H9 (cell line): ENCODE measurements around the gene ARL5A. TPM values are rescaled to one million over a fixed set of nuclear protein-coding genes. Genes with fewer than 3 reads are reported as not detected.

Experiments used
- DNase-seq: peaks from one replicate; pipeline ENCODE4 v3.0.0-alpha.2; 2017
- H2AFZ ChIP-seq: one replicate; pipeline ENCODE4 v1.6.1; 2013; ENCODE audit warnings: mild to moderate bottlenecking, low read length, control low read depth, moderate library complexity
- H2AK5ac ChIP-seq: 2 replicates; pipeline ENCODE4 v1.6.1; 2013; ENCODE audit warnings: low read length, control low read depth, mixed read lengths; ENCODE audit not compliant: insufficient read length
- H2BK120ac ChIP-seq: one replicate; pipeline ENCODE4 v1.6.1; 2013; ENCODE audit warnings: low read depth, mild to moderate bottlenecking, low read length, control low read depth, inconsistent platforms; ENCODE audit not compliant: poor library complexity, severe bottlenecking
- H2BK12ac ChIP-seq: 2 replicates; pipeline ENCODE4 v1.6.1; 2013; ENCODE audit warnings: low read length, control low read depth, mixed read lengths, low read depth; ENCODE audit not compliant: insufficient read length
- H2BK15ac ChIP-seq: 2 replicates; pipeline ENCODE4 v1.6.1; 2013; ENCODE audit warnings: low read depth, low read length, control low read depth
- H2BK20ac ChIP-seq: one replicate; pipeline ENCODE4 v1.6.1; 2013; ENCODE audit warnings: low read depth, mild to moderate bottlenecking, low read length, control low read depth, inconsistent platforms; ENCODE audit not compliant: poor library complexity, severe bottlenecking
- H2BK5ac ChIP-seq: 2 replicates; pipeline ENCODE4 v1.6.1; 2013; ENCODE audit warnings: low read length, control low read depth, mixed read lengths; ENCODE audit not compliant: insufficient read length
- H3K14ac ChIP-seq: 2 replicates; pipeline ENCODE4 v1.6.1; 2013; ENCODE audit warnings: low read length, control low read depth; ENCODE audit not compliant: insufficient read depth
- H3K18ac ChIP-seq: 2 replicates; pipeline ENCODE4 v1.6.1; 2013; ENCODE audit warnings: low read depth, mild to moderate bottlenecking, mixed read lengths, low read length, control low read depth; ENCODE audit not compliant: insufficient read length
- H3K23ac ChIP-seq: 2 replicates; pipeline ENCODE4 v1.6.1; 2013; ENCODE audit warnings: low read length, control low read depth, mixed read lengths, low read depth; ENCODE audit not compliant: insufficient read length
- H3K23me2 ChIP-seq: 2 replicates; pipeline ENCODE4 v1.6.1; 2013; ENCODE audit warnings: low read depth, mild to moderate bottlenecking, mixed read lengths, low read length, control low read depth; ENCODE audit not compliant: insufficient read length, poor library complexity, severe bottlenecking
- H3K27ac ChIP-seq: 2 replicates; pipeline ENCODE4 v1.5.1; 2013; ENCODE audit warnings: low read length, control low read depth, mixed read lengths, low read depth; ENCODE audit not compliant: insufficient read length
- H3K27me3 ChIP-seq: 2 replicates; pipeline ENCODE4 v1.6.1; 2013; ENCODE audit warnings: low read length, control low read depth, inconsistent platforms; ENCODE audit not compliant: insufficient read depth
- H3K4ac ChIP-seq: 2 replicates; pipeline ENCODE4 v1.6.1; 2013; ENCODE audit warnings: low read depth, mild to moderate bottlenecking, control low read depth, inconsistent platforms, low read length, moderate library complexity
- H3K4me1 ChIP-seq: 2 replicates; pipeline ENCODE4 v1.6.1; 2013; ENCODE audit warnings: low read length, control low read depth, inconsistent platforms; ENCODE audit not compliant: insufficient read depth
- H3K4me2 ChIP-seq: 2 replicates; pipeline ENCODE4 v1.6.1; 2013; ENCODE audit warnings: low read length, control low read depth, mixed read lengths; ENCODE audit not compliant: insufficient read length, insufficient read depth
- H3K56ac ChIP-seq: 2 replicates; pipeline ENCODE4 v1.6.1; 2013; ENCODE audit warnings: low read depth, mild to moderate bottlenecking, mixed read lengths, low read length, control low read depth; ENCODE audit not compliant: insufficient read length
- H3K79me1 ChIP-seq: 2 replicates; pipeline ENCODE4 v1.6.1; 2013; ENCODE audit warnings: low read depth, mild to moderate bottlenecking, moderate library complexity, low read length, control low read depth, inconsistent platforms; ENCODE audit not compliant: insufficient read depth, poor library complexity, severe bottlenecking
- H3K79me2 ChIP-seq: 2 replicates; pipeline ENCODE4 v1.6.1; 2013; ENCODE audit warnings: low read length, control low read depth, inconsistent platforms; ENCODE audit not compliant: insufficient read depth
- H3K9ac ChIP-seq: 2 replicates; pipeline ENCODE4 v1.6.1; 2013; ENCODE audit warnings: low read length, control low read depth, mixed read lengths; ENCODE audit not compliant: insufficient read length; ENCODE audit errors: extremely low read depth
- H3K9me3 ChIP-seq: one replicate; pipeline ENCODE4 v1.6.1; 2013; ENCODE audit warnings: low read depth, low read length, inconsistent platforms; ENCODE audit not compliant: control insufficient read depth
- H3T11ph ChIP-seq: one replicate; pipeline ENCODE4 v1.6.1; 2013; ENCODE audit warnings: mild to moderate bottlenecking, low read length, control low read depth, inconsistent platforms
- H4K20me1 ChIP-seq: one replicate; pipeline ENCODE4 v1.6.1; 2013; ENCODE audit not compliant: control insufficient read depth, insufficient read length, insufficient read depth
- H4K5ac ChIP-seq: 2 replicates; pipeline ENCODE4 v1.6.1; 2013; ENCODE audit warnings: low read depth, mild to moderate bottlenecking, mixed read lengths, low read length, control low read depth; ENCODE audit not compliant: insufficient read length
- H4K8ac ChIP-seq: replicated peaks from 2 replicates; pipeline ENCODE4 v1.6.1; 2013; ENCODE audit warnings: low read length, control low read depth, mixed read lengths, low read depth; ENCODE audit not compliant: insufficient read length
- H4K91ac ChIP-seq: 2 replicates; pipeline ENCODE4 v1.6.1; 2013; ENCODE audit warnings: low read depth, mild to moderate bottlenecking, moderate library complexity, mixed read lengths, low read length, control low read depth; ENCODE audit not compliant: insufficient read length
- H3K27ac Mint-ChIP-seq, 3 experiments: 2 replicates in 2 of 3; 3 replicates in 1 of 3; pipeline ENCODE4 v1.8.0; 2020 to 2021; ENCODE audit warnings: mixed read lengths in 3 of 3, mild to moderate bottlenecking in 1 of 3, moderate library complexity in 1 of 3
- H3K27me3 Mint-ChIP-seq: 2 replicates; pipeline ENCODE4 v1.8.0; 2021; ENCODE audit warnings: low read depth, mild to moderate bottlenecking, moderate library complexity, mixed read lengths
- H3K36me3 Mint-ChIP-seq, 3 experiments: 2 replicates in 2 of 3; 3 replicates in 1 of 3; pipeline ENCODE4 v1.8.0; 2020 to 2021; ENCODE audit warnings: low read depth in 3 of 3, mixed read lengths in 3 of 3; ENCODE audit not compliant: insufficient read depth in 1 of 3
- H3K4me1 Mint-ChIP-seq, 2 experiments: 2 replicates each; pipeline ENCODE4 v1.8.0; 2020; ENCODE audit warnings: mixed read lengths in 2 of 2
- H3K4me3 Mint-ChIP-seq, 2 experiments: 2 replicates in 1 of 2; 3 replicates in 1 of 2; pipeline ENCODE4 v1.8.0; 2020 to 2021; ENCODE audit warnings: mild to moderate bottlenecking in 2 of 2, mixed read lengths in 2 of 2, moderate library complexity in 1 of 2
- H3K9me3 Mint-ChIP-seq, 2 experiments: 2 replicates in 1 of 2; 3 replicates in 1 of 2; pipeline ENCODE4 v1.8.0; 2020; ENCODE audit warnings: mild to moderate bottlenecking in 2 of 2, mixed read lengths in 2 of 2, moderate library complexity in 1 of 2
- WGBS: extraction: QIAGEN DNeasy Blood & Tissue Kit; methylation state at CpG from one replicate; pipeline ENCODE4 v1.1.7; 2013; ENCODE audit warnings: missing lambda C conversion rate, low lambda C conversion rate, mixed read lengths; ENCODE audit not compliant: insufficient read length; ENCODE audit errors: extremely low coverage; 5-methylcytosine and 5-hydroxymethylcytosine counted together
- total RNA-seq: library from RNA; stranded (reverse); gene quantifications from 2 replicates; pipeline ENCODE4 v1.2.1, GENCODE V29; 2021
- TF ChIP-seq, protein P1 (sequence below): fragments of 200-600 bp; sonication (generic); conservative IDR thresholded peaks from 3 replicates; pipeline ENCODE4 v1.8.0; 2021; ENCODE audit warnings: antibody characterized with exemption, mild to moderate bottlenecking

Gene ARL5A
- total RNA-seq, 1 experiment from 2014 or later, result 66.7 TPM

DNA sequence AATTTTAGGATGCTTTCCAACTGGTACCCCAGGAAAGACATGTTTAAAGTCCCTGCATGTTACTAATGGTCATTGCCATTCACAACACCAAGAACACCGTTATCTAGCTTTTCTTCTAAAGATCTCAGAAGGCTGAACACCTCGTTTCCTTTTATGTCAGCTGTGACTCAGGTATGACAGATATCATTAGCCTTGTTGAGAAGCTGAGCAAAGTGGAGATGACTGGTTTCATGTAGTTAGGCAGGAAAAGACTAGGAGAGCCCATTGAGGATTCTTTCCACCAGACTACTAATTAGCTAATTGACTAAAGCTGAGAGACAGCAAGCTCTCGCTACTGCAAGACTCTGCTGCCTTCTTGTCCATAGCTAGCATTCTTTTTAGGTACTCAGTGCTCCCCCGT is 32.0 kb upstream of the ARL5A start:
- Histone ChIP-seq H3K4ac (no peak overlapping the region), H4K20me1 (no peaks in the 10 kb centered on the region), H3K56ac (no peak overlapping the region), H3K79me1 (no peaks in the 10 kb centered on the region), H3T11ph (no peak overlapping the region), H3K14ac (no peak overlapping the region), H3K9me3 (no peaks in the 10 kb centered on the region), H3K18ac (no peak overlapping the region), H3K79me2 (no peaks in the 10 kb centered on the region), H3K23ac (no peak overlapping the region), H2BK5ac (no peak overlapping the region), H2AFZ (no peak overlapping the region), H2BK120ac (no peak overlapping the region), H3K4me1 (no peaks in the 10 kb centered on the region), H3K4me2 (no peak overlapping the region), H2BK12ac (no peak overlapping the region), H3K27me3 (no peaks in the 10 kb centered on the region), H3K9ac (no peak overlapping the region), H4K8ac (no peak overlapping the region), H3K23me2 (no peaks in the 10 kb centered on the region), H4K91ac (no peak overlapping the region), H2AK5ac (no peak overlapping the region), H2BK20ac (no peak overlapping the region), H2BK15ac (no peak overlapping the region), H4K5ac (no peak overlapping the region), H3K27ac (no peak overlapping the region)
- Mint-ChIP-seq H3K9me3 (no peaks in the 10 kb centered on the region), H3K27ac (no peak overlapping the region), H3K4me1 (peaks cover 0 to 4% of the 10 kb centered on the region in 2 experiments; a peak in 2 of 4 replicates), H3K27me3 (no peaks in the 10 kb centered on the region), H3K36me3 (no peaks in the 10 kb centered on the region), H3K4me3 (no peak overlapping the region)
- TF ChIP-seq, protein P1, sequence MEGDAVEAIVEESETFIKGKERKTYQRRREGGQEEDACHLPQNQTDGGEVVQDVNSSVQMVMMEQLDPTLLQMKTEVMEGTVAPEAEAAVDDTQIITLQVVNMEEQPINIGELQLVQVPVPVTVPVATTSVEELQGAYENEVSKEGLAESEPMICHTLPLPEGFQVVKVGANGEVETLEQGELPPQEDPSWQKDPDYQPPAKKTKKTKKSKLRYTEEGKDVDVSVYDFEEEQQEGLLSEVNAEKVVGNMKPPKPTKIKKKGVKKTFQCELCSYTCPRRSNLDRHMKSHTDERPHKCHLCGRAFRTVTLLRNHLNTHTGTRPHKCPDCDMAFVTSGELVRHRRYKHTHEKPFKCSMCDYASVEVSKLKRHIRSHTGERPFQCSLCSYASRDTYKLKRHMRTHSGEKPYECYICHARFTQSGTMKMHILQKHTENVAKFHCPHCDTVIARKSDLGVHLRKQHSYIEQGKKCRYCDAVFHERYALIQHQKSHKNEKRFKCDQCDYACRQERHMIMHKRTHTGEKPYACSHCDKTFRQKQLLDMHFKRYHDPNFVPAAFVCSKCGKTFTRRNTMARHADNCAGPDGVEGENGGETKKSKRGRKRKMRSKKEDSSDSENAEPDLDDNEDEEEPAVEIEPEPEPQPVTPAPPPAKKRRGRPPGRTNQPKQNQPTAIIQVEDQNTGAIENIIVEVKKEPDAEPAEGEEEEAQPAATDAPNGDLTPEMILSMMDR, result no peak
- DNase-seq, result no peak
- no CpG with 5 or more reads among the region's 4 CpGs for WGBS
